ENCODE measurements around the gene LMTK2. TPM values are rescaled to one million over a fixed set of nuclear protein-coding genes. Genes with fewer than 3 reads are reported as not detected.

LMTK2 gene
- total RNA-seq, 1 donor from 2014 or later, result 21.6 TPM

DNA sequence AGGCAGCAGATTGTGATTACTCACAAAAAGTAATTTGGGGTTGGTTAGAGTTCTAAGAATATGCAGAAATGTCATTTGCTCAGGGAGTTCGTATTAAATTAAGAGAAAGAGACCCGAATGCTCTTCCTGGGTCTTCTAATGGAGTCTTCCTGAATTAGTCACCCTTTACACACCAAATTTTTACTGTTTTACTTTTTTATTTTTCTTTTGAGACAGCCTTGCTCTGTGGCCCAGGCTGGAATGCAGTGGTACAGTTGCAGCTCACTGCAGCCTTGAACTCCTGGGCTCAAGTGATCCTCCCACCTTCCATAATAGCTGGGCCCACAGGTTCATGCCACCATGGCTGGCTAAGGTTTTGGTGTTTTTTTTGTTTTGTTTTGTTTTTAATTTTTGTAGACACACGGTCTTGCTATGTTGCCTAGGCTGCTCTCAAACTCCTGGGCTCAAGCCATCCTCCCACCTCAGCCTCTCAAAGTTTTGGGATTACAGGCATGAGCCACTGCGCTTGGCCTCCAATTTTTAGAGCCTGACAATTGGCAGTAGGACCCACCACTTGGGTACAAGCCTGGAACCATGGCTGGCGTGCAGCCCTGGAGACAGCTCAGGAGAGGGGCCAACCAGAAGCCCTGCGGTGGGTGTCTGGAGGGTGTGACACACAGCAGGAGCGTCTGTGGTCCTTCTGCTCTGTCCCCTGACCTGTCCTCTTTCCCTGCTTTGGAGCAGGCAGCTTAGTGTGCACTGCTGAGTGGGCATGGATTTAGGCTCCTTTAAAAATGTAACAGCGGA lies 88.2 kb downstream of the LMTK2 start:
- Histone ChIP-seq H3K27ac (no peak overlapping the region), H3K36me3 (peaks cover 0 to 52% of the 10 kb centered on the region in 2 donors), H3K4me3 (no peak overlapping the region), H3K9me3 (no peaks in the 10 kb centered on the region), H3K27me3 (no peaks in the 10 kb centered on the region), H3K4me1 (no peaks in the 10 kb centered on the region)
- TF ChIP-seq, protein P1, sequence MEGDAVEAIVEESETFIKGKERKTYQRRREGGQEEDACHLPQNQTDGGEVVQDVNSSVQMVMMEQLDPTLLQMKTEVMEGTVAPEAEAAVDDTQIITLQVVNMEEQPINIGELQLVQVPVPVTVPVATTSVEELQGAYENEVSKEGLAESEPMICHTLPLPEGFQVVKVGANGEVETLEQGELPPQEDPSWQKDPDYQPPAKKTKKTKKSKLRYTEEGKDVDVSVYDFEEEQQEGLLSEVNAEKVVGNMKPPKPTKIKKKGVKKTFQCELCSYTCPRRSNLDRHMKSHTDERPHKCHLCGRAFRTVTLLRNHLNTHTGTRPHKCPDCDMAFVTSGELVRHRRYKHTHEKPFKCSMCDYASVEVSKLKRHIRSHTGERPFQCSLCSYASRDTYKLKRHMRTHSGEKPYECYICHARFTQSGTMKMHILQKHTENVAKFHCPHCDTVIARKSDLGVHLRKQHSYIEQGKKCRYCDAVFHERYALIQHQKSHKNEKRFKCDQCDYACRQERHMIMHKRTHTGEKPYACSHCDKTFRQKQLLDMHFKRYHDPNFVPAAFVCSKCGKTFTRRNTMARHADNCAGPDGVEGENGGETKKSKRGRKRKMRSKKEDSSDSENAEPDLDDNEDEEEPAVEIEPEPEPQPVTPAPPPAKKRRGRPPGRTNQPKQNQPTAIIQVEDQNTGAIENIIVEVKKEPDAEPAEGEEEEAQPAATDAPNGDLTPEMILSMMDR (IDR thresholded peaks at IDR 0.05), result no peak
- TF ChIP-seq POLR2AphosphoS5 (IDR thresholded peaks at IDR 0.05; ENCODE audit: insufficient read depth in 1 of 2, low read depth in 1 of 2), result no peak
- TF ChIP-seq POLR2A (IDR thresholded peaks at IDR 0.05), result no peak
- DNase-seq (ENCODE audit: extremely low spot score in 2 of 2), result no peak
- intact Hi-C loops (cut with DNase I), result no loop called here

DNA sequence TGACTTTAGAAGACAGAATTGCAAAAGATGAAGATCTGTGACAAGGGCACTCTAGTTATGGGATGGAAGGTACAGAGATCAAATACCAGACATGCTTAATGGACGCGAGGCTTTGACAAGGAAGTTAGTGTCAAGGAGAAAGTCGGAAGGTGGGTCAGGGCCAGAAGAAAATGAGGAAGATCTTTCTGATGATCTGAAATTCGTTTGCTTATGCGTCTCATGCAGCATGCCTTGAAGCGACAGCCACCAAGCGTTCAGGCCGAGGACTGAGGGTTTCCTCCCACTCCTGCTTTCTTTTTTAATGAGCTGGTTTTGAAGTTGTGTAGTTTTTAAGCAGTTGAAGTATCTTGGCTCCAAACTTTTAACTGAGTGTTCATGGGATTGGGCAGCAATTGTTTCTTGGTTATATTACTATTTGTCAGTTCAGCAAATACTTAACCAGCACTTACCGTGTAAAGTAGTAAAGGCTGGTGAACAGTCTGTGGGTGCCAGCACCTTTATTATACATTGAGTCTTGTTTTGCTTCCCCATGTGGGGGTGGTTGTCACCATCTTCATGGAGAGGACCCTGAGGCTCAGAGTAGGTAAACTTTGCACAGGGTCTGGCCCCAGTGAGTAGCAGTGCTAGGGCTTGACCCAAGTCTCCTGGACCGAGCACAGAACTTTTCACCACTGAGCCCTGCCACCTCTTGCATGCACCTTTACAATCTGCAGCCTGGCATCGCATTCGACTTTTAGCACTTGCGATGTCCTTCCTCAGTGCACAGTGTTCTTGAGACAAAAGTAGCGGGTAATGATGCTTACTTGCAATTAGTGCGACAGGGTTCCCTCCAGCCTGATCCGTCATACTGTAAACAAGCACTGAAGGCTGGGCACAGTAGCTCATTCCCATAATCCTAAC lies 90.3 kb downstream of the LMTK2 start:
- H3K27ac ChIP-seq, result no peak overlapping the region
- no peaks in the 10 kb centered on the region for H3K27me3 ChIP-seq
- TF ChIP-seq, protein P1 (IDR thresholded peaks at IDR 0.05), result no peak
- TF ChIP-seq POLR2AphosphoS5 (IDR thresholded peaks at IDR 0.05; ENCODE audit: insufficient read depth in 1 of 2, low read depth in 1 of 2) (no peak), POLR2A (IDR thresholded peaks at IDR 0.05) (no peak)
- H3K4me1 ChIP-seq, result no peaks in the 10 kb centered on the region
- no peak overlapping the region for H3K4me3 ChIP-seq
- DNase-seq (ENCODE audit: extremely low spot score in 2 of 2), result no peak
- intact Hi-C loops (cut with DNase I), result no loop called here
- peaks cover 0 to 31% of the 10 kb centered on the region in 2 donors for H3K36me3 ChIP-seq
- H3K9me3 ChIP-seq, result no peaks in the 10 kb centered on the region

DNA sequence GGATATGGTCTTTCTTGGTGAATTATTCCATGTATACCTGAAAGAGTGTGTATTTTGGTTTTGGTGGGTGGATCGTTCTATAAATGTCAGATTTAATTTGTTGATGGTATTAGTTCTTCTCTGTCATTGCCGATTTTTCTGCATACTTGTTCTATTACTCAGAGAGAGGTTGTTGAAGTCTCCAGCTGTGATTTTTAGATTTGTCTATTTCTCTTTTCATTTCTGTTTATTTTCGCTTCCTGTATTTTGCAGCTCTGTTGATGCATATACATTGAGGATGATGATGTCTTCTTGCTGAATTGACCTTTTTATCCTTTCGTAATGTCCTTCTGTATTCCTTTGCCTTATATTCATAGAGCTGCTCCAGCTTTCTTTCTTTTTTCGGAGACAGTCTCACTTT lies 92.5 kb downstream of the LMTK2 start:
- H3K36me3 ChIP-seq, result peaks cover 0 to 11% of the 10 kb centered on the region in 2 donors

DNA sequence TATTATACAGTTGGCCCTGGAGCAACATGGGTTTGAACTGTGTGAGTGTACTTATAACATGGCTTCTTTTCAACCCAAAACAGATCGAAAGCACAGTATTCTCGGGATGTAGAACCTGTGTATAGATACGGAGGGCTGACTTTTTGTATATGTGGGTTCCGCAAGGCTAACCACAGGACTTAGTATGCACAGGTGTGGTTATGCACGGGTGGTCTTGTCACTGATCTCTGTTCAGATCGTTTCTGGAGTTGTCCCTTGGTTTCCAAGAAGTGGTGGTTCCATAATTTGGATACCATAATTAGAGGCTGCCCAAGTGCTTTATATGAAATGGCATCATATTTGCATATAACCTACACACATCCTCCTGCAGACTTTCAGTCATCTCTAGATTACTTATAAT lies 93.7 kb downstream of the LMTK2 start:
- H3K27ac ChIP-seq, result no peak overlapping the region
- intact Hi-C loops (cut with DNase I), result no loop called here
- DNase-seq (ENCODE audit: extremely low spot score in 2 of 2), result no peak
- no peaks in the 10 kb centered on the region for H3K4me1 ChIP-seq
- peaks cover 0 to 10% of the 10 kb centered on the region in 2 donors for H3K36me3 ChIP-seq
- no peaks in the 10 kb centered on the region for H3K9me3 ChIP-seq
- no peak overlapping the region for H3K4me3 ChIP-seq
- no peaks in the 10 kb centered on the region for H3K27me3 ChIP-seq
- TF ChIP-seq, protein P1 (IDR thresholded peaks at IDR 0.05), result no peak
- no peak for TF ChIP-seq POLR2A (IDR thresholded peaks at IDR 0.05)
- TF ChIP-seq POLR2AphosphoS5 (IDR thresholded peaks at IDR 0.05; ENCODE audit: insufficient read depth in 1 of 2, low read depth in 1 of 2), result no peak

More for the DNA sequence above, 92.5 kb downstream of the LMTK2 start:
- no peak overlapping the region for H3K27ac ChIP-seq
- intact Hi-C loops (cut with DNase I), result no loop called here
- no peaks in the 10 kb centered on the region for H3K4me1 ChIP-seq
- no peaks in the 10 kb centered on the region for H3K9me3 ChIP-seq
- no peaks in the 10 kb centered on the region for H3K27me3 ChIP-seq
- no peak overlapping the region for H3K4me3 ChIP-seq
- no peak for DNase-seq (ENCODE audit: extremely low spot score in 2 of 2)
- no peak for TF ChIP-seq POLR2A (IDR thresholded peaks at IDR 0.05)
- TF ChIP-seq POLR2AphosphoS5 (IDR thresholded peaks at IDR 0.05; ENCODE audit: insufficient read depth in 1 of 2, low read depth in 1 of 2), result no peak
- TF ChIP-seq, protein P1 (IDR thresholded peaks at IDR 0.05), result no peak
